CD14-positive monocyte (primary cell): Measurements from ENCODE around the gene SART1. TPM values are rescaled to one million over a fixed set of nuclear protein-coding genes. Genes with fewer than 3 reads are reported as not detected.
A peak's percentile ranks its signal among the peaks of the same experiment; 100 is the strongest.

Experiments
- DNase-seq, 3 donors: peaks; one replicate each; pipeline ENCODE4 v3.0.0-alpha.2; 2011 to 2022
- H2AFZ ChIP-seq: 2 replicates; pipeline ENCODE4 v1.6.0; 2012; ENCODE audit warnings: mild to moderate bottlenecking, low read depth, low read length, inconsistent platforms; ENCODE audit not compliant: insufficient read depth, poor library complexity, severe bottlenecking
- H3K27ac ChIP-seq, 2 donors: 1 replicate in 1 of 2; 2 replicates in 1 of 2; pipeline ENCODE4 v1.5.1; 2012 to 2013; ENCODE audit warnings: low read length in 2 of 2, control low read depth in 1 of 2, inconsistent platforms in 1 of 2, low read depth in 1 of 2, mild to moderate bottlenecking in 1 of 2
- H3K27me3 ChIP-seq, 2 donors: one replicate each; pipeline versions ENCODE4 v1.6.0 to v1.6.1; 2011 to 2013; ENCODE audit warnings: low read length in 2 of 2; ENCODE audit not compliant: control insufficient read depth in 2 of 2, insufficient read depth in 2 of 2
- H3K36me3 ChIP-seq, 2 donors: replicated peaks in 1 of 2; 1 replicate in 1 of 2; 2 replicates in 1 of 2; pipeline versions ENCODE4 v1.5.1 to v1.6.1; 2012 to 2013; ENCODE audit warnings: low read length in 2 of 2, control low read depth in 1 of 2, inconsistent platforms in 1 of 2, mild to moderate bottlenecking in 1 of 2; ENCODE audit not compliant: insufficient read depth in 2 of 2, control insufficient read depth in 1 of 2
- H3K4me1 ChIP-seq, 2 donors: 1 replicate in 1 of 2; 2 replicates in 1 of 2; pipeline versions ENCODE4 v1.5.1 to v1.6.1; 2012 to 2013; ENCODE audit warnings: low read length in 2 of 2, control low read depth in 1 of 2, inconsistent platforms in 1 of 2, mild to moderate bottlenecking in 1 of 2, moderate library complexity in 1 of 2; ENCODE audit not compliant: insufficient read depth in 2 of 2, control insufficient read depth in 1 of 2
- H3K4me2 ChIP-seq: replicated peaks from 2 replicates; pipeline ENCODE3; 2012; ENCODE audit warnings: low read length, moderate library complexity, mild to moderate bottlenecking; ENCODE audit not compliant: poor library complexity, severe bottlenecking; ENCODE audit errors: extremely low read depth
- H3K4me3 ChIP-seq, 3 experiments: fragments of 200-600 bp in 1 of 3; sonication (generic) in 1 of 3; replicated peaks in 1 of 3; 1 replicate in 2 of 3; 2 replicates in 1 of 3; pipeline ENCODE4 v1.5.1; 2011 to 2013; ENCODE audit warnings: low read length in 3 of 3, mild to moderate bottlenecking in 3 of 3, control low read depth in 2 of 3, low read depth in 2 of 3, inconsistent platforms in 1 of 3, moderate library complexity in 1 of 3
- H3K79me2 ChIP-seq: 2 replicates; pipeline ENCODE4 v1.6.0; 2012; ENCODE audit warnings: mild to moderate bottlenecking, control low read depth, inconsistent platforms, low read length, moderate library complexity; ENCODE audit not compliant: insufficient read depth
- H3K9ac ChIP-seq: 2 replicates; pipeline ENCODE4 v1.6.0; 2017; ENCODE audit warnings: low read length, mild to moderate bottlenecking; ENCODE audit not compliant: insufficient read depth, poor library complexity, severe bottlenecking
- H3K9me3 ChIP-seq, 2 donors: replicated peaks in 1 of 2; 1 replicate in 1 of 2; 2 replicates in 1 of 2; pipeline versions ENCODE4 v1.5.1 to v1.6.1; 2012 to 2013; ENCODE audit warnings: low read length in 2 of 2, control low read depth in 1 of 2; ENCODE audit not compliant: control insufficient read depth in 1 of 2, insufficient read depth in 1 of 2
- H4K20me1 ChIP-seq: 2 replicates; pipeline ENCODE4 v1.6.0; 2012; ENCODE audit warnings: mild to moderate bottlenecking, low read length, control low read depth, moderate library complexity; ENCODE audit not compliant: insufficient read depth
- H3K27ac Mint-ChIP-seq, 7 donors: one replicate each; pipeline ENCODE4 v1.8.0; 2020; ENCODE audit warnings: mild to moderate bottlenecking in 7 of 7, mixed read lengths in 7 of 7, moderate library complexity in 6 of 7, inconsistent platforms in 2 of 7
- H3K27me3 Mint-ChIP-seq, 3 donors: one replicate each; pipeline ENCODE4 v1.8.0; 2021 to 2022; ENCODE audit warnings: low read depth in 3 of 3, mild to moderate bottlenecking in 3 of 3, mixed read lengths in 3 of 3, moderate library complexity in 3 of 3, inconsistent platforms in 1 of 3
- H3K36me3 Mint-ChIP-seq, 2 donors: one replicate each; pipeline ENCODE4 v1.8.0; 2020; ENCODE audit warnings: mixed read lengths in 2 of 2, inconsistent platforms in 1 of 2, mild to moderate bottlenecking in 1 of 2
- H3K4me1 Mint-ChIP-seq: one replicate; pipeline ENCODE4 v1.8.0; 2020; ENCODE audit warnings: mild to moderate bottlenecking, mixed read lengths
- H3K4me3 Mint-ChIP-seq, 2 donors: one replicate each; pipeline ENCODE4 v1.8.0; 2020; ENCODE audit warnings: mild to moderate bottlenecking in 2 of 2, mixed read lengths in 2 of 2, moderate library complexity in 1 of 2
- H3K9me3 Mint-ChIP-seq, 7 donors: one replicate each; pipeline ENCODE4 v1.8.0; 2020 to 2022; ENCODE audit warnings: mixed read lengths in 7 of 7, mild to moderate bottlenecking in 6 of 7, moderate library complexity in 6 of 7, inconsistent platforms in 2 of 7
- CTCF ChIP-seq: fragments of 200-600 bp; IDR thresholded peaks from one replicate; pipeline ENCODE4 v1.8.0; 2022; ENCODE audit warnings: antibody characterized with exemption, mild to moderate bottlenecking
- WGBS: methylation state at CpG from one replicate; pipeline ENCODE4 v1.1.5; 2013; ENCODE audit warnings: missing lambda C conversion rate; ENCODE audit not compliant: insufficient coverage; 5-methylcytosine and 5-hydroxymethylcytosine counted together
- intact Hi-C, 2 donors: fragments of 100-400 bp; cut with micrococcal nuclease; formaldehyde crosslinking; loops; one replicate each; pipeline versions ENCODE4 v1.15.0 to v1.15.1; 2023
- polyA plus RNA-seq, 3 donors: library from polyadenylated mRNA; depleted of rRNA in 1 of 3; unstranded in 2 of 3; stranded (reverse) in 1 of 3; fragments of 300-500 nt in 2 of 3; fragments of >200 nt in 1 of 3; fragmentation: Illumina TruSeq in 2 of 3; gene quantifications; 1 replicate in 2 of 3; 2 replicates in 1 of 3; pipeline ENCODE4 v1.2.3, GENCODE V29; 2012 to 2021

SART1 gene
- polyA plus RNA-seq, 3 donors: 8.9 to 52.8 (median 16.1) TPM

GRCh38 chr11:65997286-65997685, 35.8 kb downstream of the SART1 start:
- peaks cover 32 to 47% of the 10 kb centered on the region in 2 donors for H3K36me3 ChIP-seq
- DNase-seq: no peak
- peak overlapping the region in 2 of 7 donors; percentile 9 to 27 for H3K27ac Mint-ChIP-seq

GRCh38 chr11:66001942-66002647, 40.6 kb downstream of the SART1 start, which contains the start of the genes BANF1 and EIF1AD:
Gene BANF1, plus strand, starts transcription at chr11:66002503. Its CDS starts 748 bp downstream, at chr11:66003251.
Gene EIF1AD, minus strand, starts transcription at chr11:66002157. Its CDS starts 1,768 bp downstream, at chr11:66000389.
- Mint-ChIP-seq H3K27ac (peak within 1 kb of the TSS; percentile 98 to 100 (median 100)), H3K4me3 (peak within 1 kb of the TSS; percentile 97 to 98), H3K4me1 (peaks cover 18% of the 10 kb centered on the region), H3K27me3 (no peaks in the 10 kb centered on the region), H3K36me3 (peaks cover 42 to 64% of the 10 kb centered on the region in 2 donors), H3K9me3 (no peaks in the 10 kb centered on the region)
- intact Hi-C loops: loop anchor here (2.0 to 5.0 kb wide), 3 partner anchors 21 to 40 kb away; partner anchors contain the start of gene SART1 (in 1 of the 2)
- DNase-seq: peak; percentile 91 to 97 (median 95)
- Histone ChIP-seq H3K27me3 (no peaks in the 10 kb centered on the region), H2AFZ (peak within 1 kb of the TSS; percentile 93), H3K4me3 (peak within 1 kb of the TSS; percentile 62 to 97 (median 95)), H4K20me1 (peaks cover 34% of the 10 kb centered on the region), H3K4me1 (peaks cover 16 to 27% of the 10 kb centered on the region in 2 donors), H3K36me3 (peaks cover 40 to 60% of the 10 kb centered on the region in 2 donors), H3K9ac (peak within 1 kb of the TSS; percentile 86), H3K4me2 (peak within 1 kb of the TSS; percentile 89), H3K9me3 (no peaks in the 10 kb centered on the region), H3K27ac (peak within 1 kb of the TSS; percentile 92 to 95), H3K79me2 (peaks cover 45% of the 10 kb centered on the region)
- TF ChIP-seq CTCF: no peak
- WGBS: 0% methylated on average over 55 of the region's 55 CpGs

More at GRCh38 chr11:65997286-65997685, 35.8 kb downstream of the SART1 start:
- intact Hi-C loops: loop anchor here in 1 of 2 donors (10.0 kb wide), 1 partner anchor 372 kb away; no protein-coding TSS in a partner anchor
- peaks cover 28% of the 10 kb centered on the region for H3K79me2 ChIP-seq
- H3K27me3 ChIP-seq: no peaks in the 10 kb centered on the region
- peaks cover 7 to 16% of the 10 kb centered on the region in 2 donors for H3K4me1 ChIP-seq
- peaks cover 30% of the 10 kb centered on the region for H4K20me1 ChIP-seq
- H3K4me3 Mint-ChIP-seq: no peak overlapping the region
- TF ChIP-seq CTCF: no peak
- no peak overlapping the region for H3K9ac ChIP-seq
- no peaks in the 10 kb centered on the region for H3K9me3 Mint-ChIP-seq
- WGBS: 95% methylated on average over 2 of the region's 2 CpGs
- no peak overlapping the region for H3K4me3 ChIP-seq
- no peak overlapping the region for H2AFZ ChIP-seq
- H3K27me3 Mint-ChIP-seq: no peaks in the 10 kb centered on the region
- no peak overlapping the region for H3K4me2 ChIP-seq
- no peak overlapping the region for H3K27ac ChIP-seq
- peaks cover 10% of the 10 kb centered on the region for H3K4me1 Mint-ChIP-seq
- no peaks in the 10 kb centered on the region for H3K9me3 ChIP-seq
- H3K36me3 Mint-ChIP-seq: peaks cover 38 to 57% of the 10 kb centered on the region in 2 donors
